NCI-H1930 (cell line): ENCODE measurements around the gene KCNN1.
A peak's percentile ranks its signal among the peaks of the same experiment; 100 is the strongest.
"Not testable (repeated sequence)": the region's sequence is repeated elsewhere in the genome, so short reads cannot be mapped to it uniquely, and the experiment has no call there.

Experiments used
- DNase-seq, 2 experiments: peaks; one replicate each; lab custom pipeline; 2025; lab: John Stamatoyannopoulos, UW

KCNN1 gene

DNA sequence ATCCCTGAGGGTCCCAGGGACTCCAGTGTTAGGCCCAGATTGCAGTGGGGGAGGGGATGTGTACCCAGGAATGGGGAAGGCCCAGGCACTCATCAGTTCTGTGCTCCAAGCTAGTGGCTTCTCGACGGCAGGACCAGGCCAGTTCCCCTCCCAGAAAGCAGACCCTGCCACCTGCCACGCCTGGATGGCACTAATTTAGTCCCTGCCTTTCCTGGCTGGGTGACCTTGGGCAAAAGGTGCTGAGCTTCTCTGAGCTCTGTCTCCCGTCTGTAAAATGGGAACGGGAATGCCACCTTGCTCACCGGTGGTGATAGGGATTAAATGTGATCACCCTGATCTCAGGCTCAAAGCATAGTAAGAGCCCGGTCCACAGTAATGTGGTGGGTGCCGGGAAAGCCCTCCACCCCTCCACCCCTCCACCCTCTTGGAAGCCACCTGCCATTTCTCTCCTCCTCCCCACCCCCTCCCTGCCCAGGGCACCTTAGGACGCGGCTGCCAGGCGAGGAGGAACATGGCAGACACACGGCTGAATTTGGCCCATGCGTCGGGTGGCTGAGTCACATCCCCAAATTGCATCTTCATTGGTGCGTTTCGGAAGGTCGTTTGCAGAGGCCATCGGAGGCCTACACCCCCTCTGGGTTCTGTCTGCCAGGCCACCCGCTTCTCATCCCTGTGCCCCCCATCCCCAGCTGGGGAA, 2.3 kb downstream of the KCNN1 start:
- DNase-seq = no peak

DNA sequence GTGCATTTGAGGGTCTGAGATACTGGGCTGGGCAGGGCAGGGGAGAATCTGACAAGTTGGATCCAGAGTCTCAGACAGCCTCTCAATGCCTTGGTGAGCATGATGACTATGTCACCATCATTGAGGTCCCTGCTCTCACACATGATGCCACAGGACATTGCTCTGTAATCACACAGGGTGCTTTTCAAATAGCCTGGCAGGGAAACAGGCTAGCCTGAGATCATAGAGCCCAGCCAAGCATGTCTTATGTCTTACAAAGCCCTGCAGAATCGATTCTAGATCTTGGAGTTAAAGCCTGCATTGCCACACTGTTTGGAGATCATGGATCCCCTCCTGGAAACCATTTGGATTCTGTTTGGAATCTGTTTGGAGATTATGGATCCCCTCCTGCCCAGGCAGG, 5.3 kb downstream of the KCNN1 start:
- DNase-seq = no peak

GRCh38 chr19:17973759-17974158, 6.9 kb downstream of the KCNN1 start:
- no peak for DNase-seq

- DNase-seq = no peak
Observed at GRCh38 chr19:17974551-17974950, 7.6 kb downstream of the KCNN1 start.

DNA sequence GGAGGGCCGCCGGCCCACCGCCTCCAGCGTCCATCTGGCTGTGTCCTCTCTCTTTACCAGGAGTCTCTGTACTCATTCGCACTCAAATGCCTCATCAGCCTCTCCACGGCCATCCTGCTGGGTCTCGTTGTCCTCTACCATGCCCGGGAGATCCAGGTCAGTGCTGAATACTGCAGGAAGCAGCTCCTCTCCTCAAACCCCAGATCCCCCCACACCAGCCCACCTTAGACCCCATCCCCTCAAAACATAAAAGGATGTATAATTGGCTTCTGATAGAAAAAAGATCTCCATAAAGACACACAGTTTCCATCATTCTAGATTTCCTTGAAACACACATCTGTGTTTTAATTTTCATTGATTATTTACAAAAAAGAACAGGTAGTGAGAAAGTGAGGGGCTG, 8.1 kb downstream of the KCNN1 start:
- no peak for DNase-seq

DNA sequence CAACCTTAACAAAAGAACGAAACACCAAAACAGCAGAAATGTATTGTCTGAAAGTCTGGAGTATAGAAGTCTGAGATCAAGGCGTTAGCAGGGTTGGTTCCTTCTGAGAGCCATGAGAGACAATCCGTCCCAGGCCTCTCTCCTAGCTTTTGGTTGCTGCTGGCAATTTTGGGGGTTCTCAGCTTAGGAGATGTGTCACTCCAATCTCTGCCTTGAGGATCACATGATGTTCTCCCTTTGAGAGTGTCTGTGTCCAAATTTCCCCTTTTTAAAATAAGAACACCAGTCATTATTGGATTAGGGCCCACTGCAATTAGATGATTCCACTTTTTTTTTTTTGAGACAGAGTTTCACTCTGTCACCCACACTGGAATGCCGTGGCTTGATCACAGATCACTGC, 10.1 kb downstream of the KCNN1 start:
- DNase-seq = no peak

DNA sequence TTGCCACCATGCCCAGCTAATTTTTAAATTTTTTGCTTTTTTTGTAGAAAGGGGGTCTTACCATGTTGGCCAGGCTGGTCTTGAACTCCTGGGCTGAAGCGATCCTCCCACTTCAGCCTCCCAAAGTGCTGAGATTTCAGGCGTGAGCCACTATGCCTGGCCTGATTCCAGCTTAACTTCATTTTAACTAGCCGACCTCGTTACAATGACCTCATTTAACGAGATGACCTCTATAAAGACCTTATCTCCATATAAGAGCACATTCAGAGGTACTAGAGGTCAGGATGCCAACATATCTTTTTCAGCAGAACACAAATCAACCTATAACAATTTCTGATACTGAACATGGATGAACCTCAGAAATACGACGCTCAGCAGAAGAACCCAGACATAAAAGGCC, 10.6 kb downstream of the KCNN1 start:
- DNase-seq = no peak

- DNase-seq = no peak
Observed at GRCh38 chr19:17981611-17982010, 14.7 kb downstream of the KCNN1 start.

DNA sequence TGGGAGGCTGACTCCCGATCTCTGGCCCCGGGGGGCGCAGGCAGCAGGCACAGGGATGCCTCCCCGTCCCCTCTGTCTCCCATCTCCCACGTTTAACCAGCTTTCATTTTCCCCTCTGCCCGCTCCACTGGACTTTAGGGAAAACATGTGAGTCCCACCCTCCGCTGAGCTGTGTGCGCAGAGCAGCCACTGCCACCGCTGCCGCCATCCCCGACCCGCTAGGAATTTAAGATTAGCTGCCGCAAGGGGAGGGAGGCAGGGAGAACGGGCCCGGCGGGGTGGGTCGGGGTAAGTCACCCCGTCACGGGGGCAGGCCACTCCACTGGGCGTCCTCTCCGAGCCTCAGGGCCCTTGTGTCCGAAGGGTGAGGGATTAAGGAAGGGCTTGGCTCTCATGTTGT, 15.5 kb downstream of the KCNN1 start:
- DNase-seq = no peak

DNA sequence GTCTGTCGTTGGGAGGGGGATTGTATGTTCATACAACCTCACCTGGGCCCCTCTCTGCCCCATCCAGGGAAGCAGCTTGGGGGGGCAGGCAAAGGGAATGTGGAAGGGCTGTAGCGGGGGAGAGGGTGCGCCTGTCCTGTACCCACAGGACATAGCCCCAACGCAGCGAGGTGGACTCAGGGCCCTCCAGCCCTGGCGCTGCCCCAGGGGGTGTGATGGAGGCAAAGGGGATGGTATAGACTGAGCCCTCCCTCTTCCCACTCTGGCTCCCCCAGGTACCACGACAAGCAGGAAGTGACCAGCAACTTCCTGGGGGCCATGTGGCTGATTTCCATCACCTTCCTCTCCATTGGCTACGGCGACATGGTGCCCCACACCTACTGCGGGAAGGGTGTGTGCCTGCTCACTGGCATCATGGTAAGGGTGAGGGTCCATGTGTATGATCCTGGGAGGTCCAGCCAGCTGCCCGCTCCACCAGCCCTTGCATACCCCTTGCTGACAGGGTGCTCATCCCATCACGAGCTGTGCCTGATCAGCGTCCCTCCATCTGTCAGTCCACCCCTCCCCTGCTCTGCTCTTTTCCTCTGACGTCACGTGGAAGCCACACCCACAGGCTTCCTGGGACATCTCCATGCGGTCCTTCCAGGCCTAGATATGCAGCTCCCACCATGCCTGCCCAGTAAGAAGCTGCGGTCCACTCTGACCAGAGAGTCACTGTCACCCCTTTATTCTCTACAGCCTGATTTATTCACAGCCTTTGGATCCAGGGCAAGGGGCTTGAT, 18.3 kb downstream of the KCNN1 start:
- no peak for DNase-seq

DNA sequence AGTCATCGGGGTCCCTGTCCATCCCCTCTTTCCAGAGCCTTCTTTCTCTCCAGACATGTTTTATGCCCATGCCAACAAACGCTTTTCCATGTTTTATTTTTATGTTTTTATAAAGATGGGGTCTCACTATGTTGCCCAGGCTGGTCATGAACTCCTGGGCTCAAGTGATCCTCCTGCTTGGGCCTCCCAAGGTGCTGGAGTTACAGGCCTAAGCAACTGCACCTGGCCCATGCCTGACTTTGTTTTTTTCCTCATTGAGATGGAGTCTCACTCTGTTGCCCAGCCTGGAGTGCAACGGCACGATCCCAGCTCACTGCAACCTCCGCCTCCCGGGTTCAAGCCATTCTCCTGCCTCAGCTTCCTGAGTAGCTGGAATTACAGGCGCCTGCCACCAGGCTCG, 19.7 kb downstream of the KCNN1 start:
- not testable (repeated sequence) for DNase-seq

DNA sequence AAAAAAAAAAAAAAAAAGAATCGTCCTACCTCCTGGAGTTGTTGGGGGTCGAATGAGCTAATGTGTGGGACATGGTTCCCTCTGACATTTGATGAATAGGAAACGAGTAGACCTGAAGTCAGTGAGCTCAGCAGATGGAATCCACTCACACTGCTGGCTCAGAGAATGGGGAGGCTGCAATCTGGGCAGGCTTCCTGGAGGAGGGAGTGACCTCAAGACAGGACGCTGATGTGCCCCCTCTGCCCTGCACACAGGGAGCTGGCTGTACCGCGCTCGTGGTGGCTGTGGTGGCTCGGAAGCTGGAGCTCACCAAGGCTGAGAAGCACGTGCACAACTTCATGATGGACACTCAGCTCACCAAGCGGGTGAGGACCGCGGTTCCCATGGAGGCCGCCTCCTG, 21.3 kb downstream of the KCNN1 start:
- DNase-seq = no peak

GRCh38 chr19:17989425-17990094, 22.7 kb downstream of the KCNN1 start:
- no peak for DNase-seq

DNA sequence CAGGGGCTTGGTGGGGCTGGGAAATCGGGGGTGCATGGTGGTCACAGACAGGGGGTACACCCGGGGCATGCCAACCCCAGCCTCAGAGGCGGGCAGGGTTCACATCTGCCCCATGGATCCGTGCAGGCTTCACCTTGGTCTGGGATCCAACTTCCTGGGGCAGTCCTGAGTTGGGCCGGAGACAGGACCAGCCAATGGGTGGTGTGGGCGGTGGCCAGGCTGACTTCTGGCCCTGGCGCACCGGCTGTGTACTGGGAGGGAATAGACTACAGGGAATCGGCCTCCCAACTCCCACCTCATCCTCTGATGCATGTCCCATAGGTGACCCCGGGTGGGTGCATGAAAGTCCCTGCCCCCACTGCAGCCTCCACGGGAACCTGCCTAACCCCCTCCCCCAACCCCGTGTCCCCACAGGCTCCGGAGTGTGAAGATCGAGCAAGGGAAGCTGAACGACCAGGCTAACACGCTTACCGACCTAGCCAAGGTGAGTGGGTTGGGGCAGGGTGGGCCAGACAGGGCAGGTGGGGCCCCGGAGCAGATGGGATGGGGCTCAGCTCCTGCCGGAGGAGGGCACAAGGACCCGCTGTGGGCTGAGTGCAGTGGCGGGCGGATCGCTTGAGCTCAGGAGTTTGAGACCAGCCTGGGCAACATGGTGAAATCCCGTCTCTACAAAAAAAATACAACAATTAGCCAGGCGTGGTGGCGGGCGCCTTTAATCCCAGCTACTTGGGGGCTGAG, 26.3 kb downstream of the KCNN1 start:
- DNase-seq = no peak

DNA sequence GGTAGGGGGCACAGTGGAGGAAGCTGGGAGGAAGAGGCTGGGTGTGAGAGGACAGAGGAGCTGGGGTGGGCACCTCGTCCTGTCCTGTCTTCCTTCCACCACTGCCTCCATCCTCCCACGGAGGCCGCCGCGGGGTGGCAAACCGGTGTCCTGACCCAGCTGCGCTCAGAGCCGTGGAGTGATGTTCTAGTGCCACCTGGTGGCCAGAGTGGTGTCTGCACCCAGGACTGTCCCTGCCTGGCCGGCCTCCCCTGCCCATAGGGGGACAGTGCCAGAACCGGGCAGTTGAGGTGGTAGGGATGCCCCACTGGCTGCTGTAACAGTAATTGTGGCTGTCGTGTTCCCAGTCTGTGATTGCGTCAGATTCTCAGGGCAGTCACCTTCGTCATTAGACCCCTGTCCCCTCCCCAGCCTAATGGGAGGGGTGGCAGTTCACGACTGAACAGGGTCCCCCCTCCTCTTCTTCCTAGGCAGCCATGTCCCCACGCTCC, 30.0 kb downstream of the KCNN1 start:
- peak; percentile 19 to 42 for DNase-seq

DNA sequence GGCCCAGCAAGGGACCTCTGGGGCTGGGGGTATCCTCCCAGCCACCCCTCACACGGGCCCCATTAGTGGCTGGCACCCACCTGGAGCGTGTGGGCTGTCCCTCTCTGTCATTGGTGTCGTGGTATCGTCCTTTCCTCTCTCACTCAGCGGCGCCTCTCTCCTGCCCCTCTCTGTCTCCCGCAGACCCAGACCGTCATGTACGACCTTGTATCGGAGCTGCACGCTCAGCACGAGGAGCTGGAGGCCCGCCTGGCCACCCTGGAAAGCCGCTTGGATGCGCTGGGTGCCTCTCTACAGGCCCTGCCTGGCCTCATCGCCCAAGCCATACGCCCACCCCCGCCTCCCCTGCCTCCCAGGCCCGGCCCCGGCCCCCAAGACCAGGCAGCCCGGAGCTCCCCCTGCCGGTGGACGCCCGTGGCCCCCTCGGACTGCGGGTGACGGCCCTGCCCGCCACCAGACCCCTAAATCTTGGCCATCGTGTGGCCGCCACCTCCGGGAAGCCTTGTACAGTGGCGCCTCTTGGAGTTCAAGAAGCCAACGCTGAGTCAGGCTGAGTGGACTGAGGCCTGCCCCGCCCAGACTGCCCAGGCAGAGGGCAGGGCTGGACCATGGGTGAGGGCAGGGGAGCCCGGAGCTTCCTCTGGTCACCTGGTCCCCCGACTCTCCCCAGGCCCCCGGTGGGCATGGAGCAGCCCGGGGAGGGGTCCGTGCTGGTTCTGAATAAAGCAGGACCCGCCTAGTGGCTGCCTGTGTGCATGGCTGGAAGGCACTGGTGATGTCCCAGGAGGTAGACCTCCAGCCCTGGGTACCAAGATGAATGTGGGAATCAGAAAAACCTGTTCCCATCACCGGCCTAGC, 31.3 kb downstream of the KCNN1 start:
- DNase-seq = no peak

- DNase-seq = no peak
Observed at GRCh38 chr19:17998827-17999150, 31.9 kb downstream of the KCNN1 start.

DNA sequence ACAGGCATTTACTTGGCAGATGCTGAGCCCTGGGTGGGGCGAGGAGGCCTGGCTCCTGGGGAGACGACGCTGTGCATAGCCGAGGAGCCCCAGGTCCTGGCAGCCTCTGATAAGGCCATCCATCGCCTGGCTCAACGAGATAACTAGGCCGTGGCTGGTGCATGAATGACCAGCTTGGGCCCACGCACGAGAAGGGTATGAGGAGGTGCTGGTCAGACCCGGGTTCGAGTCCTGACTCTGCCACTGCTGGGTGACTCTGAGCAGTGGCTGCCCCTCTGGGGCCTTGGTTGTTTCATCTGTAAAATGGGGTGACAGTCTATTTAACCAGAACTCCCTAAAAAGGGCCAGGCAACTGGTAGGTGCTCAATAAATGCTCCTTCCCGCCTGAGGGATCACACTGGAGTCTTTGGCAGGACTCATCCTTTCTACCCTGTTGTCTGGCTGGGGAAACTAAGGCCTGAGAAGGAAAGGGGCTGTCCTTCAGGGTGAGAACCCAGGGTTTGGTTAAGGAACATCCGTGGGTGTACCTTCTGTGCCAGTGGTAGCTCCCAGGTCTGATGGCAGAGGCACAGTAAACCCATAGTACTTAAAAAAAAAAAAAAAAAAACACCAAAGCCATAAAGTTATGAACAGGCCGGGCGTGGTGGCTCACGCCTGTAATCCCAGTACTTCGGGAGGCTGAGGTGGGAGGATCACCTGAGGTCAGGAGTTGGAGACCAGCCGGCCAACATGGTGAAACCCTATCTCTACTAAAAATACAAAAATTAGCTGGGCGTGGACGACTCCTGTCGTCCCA, 33.0 kb downstream of the KCNN1 start:
- DNase-seq = no peak

GRCh38 chr19:18000480-18000914, 33.6 kb downstream of the KCNN1 start:
- DNase-seq = no peak

GRCh38 chr19:18000915-18001776, 34.2 kb downstream of the KCNN1 start:
- DNase-seq = peak; percentile 31 to 52
